Thoracic aorta endothelial cell (primary cell): ENCODE results near the gene TSPYL2. TPM values are rescaled to one million over a fixed set of nuclear protein-coding genes. Genes with fewer than 3 reads are reported as not detected.

Experiments used
- small RNA-seq: library from RNA; depleted of rRNA; stranded (forward); fragments of <200 nt; gene quantifications from one replicate; pipeline ENCODE3, GENCODE V24; 2012
- total RNA-seq: library from RNA; depleted of rRNA; stranded (reverse); fragments of >200 nt; gene quantifications from 2 replicates; pipeline ENCODE4 v1.2.3, GENCODE V29; 2012

The TSPYL2 gene
- total RNA-seq: 6.7 and 7.7 TPM in 2 replicates

DNA sequence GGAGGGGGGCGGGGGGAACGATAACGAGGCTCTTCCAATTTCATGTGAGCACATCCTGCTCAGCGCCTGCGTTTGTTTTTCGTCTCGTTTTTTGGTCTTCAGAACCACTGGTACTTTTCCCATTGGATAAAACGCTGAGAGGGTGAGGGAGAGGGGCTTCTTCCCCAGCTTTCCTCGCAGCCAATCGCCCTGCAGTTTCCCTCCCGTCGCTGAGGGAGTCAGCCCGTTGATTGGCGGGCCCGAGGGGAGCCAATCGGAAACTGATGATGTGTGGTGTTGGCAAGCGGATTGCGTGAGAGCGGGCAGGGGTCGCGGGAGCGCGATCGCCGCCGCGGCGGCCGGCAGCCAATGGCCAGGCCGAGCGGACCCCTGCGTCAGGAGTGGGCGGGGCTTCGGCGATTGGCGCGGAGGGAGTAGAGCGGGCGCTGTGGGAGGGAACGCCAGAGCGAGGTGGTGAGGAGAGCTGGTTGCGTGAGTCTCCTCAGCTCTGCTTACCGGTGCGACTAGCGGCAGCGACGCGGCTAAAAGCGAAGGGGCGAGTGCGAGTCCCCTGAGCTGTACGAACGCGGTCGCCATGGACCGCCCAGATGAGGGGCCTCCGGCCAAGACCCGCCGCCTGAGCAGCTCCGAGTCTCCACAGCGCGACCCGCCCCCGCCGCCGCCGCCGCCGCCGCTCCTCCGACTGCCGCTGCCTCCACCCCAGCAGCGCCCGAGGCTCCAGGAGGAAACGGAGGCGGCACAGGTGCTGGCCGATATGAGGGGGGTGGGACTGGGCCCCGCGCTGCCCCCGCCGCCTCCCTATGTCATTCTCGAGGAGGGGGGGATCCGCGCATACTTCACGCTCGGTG, at the start of gene TSPYL2:
TSPYL2 (plus strand) TSS at position 443 of the 848 bp plus-strand sequence; CDS start at position 575, 132 bp downstream.

DNA sequence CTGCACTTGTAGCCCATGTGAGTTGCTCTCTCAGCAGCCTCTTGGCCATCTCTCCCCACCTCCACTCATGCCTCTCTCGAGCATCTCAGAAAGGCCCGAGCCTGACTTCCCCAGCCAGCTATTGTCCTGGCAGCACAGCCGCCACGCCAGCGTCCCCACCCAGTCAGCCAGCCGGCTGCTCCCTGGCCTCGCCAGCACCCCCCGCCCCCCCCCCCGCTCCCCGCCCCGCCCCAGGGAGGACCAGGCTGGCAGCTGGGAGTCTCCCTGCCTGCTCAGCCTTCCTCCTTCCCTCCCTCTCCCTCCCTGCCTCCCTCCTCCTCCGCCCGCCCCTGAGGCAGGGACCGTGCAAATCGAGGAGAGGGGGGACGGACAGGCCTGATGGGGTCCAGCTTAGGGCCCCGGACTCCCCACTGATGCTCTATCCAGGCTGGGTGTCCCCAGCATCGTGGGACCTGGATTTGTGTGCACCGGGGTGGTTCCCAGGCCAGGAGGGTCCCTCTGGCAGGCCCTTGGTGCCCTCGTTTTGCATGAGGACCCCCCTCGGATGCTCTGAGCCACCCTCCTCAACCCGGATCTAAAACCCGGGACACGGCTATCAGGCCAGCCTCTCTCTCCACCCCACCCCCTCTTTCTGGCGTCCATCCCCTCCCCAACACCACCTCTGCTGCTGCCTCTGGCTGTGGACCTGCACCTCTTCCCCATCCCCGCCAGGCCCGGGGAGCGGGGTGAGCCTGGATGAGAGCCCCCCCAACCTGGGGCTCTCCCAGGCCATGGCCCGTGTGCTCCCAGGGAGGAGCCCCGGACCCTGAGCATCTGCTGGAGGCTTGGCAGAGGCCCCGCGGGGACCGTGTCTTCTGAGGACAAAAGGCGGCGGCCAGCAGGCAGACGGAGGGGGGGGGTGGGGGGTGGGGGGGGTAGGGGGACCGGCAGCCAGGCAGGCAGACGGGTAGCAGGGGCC, 33.7 kb upstream of the TSPYL2 start, which contains the start of gene GPR173:
GPR173 (plus strand) TSS at position 621 of the 958 bp plus-strand sequence. CDS start 27,833 bp downstream, outside the sequence.

DNA sequence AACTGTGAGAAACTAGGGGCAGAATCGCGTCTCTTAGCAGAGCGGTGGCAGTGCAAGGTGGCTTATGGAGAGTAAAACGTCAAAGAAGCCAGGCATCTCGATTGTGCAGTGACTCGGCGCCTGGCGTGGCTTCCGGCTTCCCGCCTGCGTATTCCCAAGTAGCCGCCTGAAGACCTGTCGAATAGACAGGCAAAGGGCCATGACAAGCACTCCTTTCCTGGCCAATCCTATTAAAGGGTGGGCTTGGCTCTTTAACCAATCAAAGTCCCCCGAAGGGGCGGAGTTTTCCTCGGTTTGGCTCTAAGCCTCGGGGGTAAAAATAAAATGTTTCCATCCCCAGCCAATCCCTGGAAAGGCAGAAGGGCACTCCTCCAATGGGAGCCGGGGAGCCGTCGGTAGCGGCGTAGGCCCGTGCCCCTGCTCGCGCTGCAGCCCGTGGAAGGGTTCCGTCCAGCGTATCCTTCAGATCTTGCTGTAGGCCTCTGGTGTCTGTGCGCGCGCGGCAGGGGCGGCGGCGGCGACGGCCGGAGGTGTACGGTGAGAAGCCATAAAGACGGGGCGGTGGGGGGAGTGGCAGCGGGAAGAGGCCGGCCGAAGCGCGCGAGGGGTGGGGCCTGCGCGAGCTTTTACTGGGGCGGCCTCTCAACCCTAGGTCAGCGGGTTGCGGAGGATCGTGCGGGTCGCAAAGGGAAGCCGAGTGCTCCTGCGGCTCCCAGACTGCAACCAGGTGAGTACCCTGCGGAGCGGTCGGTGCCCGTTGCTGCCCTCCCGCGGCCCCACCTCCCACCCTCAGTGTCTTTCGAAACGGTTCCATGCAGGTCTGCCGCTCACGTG, 11.8 kb downstream of the TSPYL2 start, which contains the start of gene KANTR:
KANTR (plus strand) TSS at position 395 of the 834 bp plus-strand sequence. CDS start 30,131 bp downstream, outside the sequence.

Small RNAs within 50 kb of the gene (small RNA-seq; reads per million reads assigned to genes)
- gene AL591212.2: not detected

Other genes starting within 250 kb of the TSPYL2 start
- gene XAGE3, start 214.3 kb upstream of the TSPYL2 start, total RNA-seq: not detected in 2 replicates
- gene FAM156B, start 185.0 kb upstream of the TSPYL2 start, total RNA-seq: 6.5 and 8.2 TPM in 2 replicates
- gene FAM156A, start 123.8 kb upstream of the TSPYL2 start, total RNA-seq: 9.8 and 10.5 TPM in 2 replicates
- 2.8 and 3.2 TPM in 2 replicates for gene GPR173, start 33.6 kb upstream of the TSPYL2 start, total RNA-seq
- gene KANTR, start 11.8 kb downstream of the TSPYL2 start, total RNA-seq: 8.5 and 10.5 TPM in 2 replicates
- gene KDM5C, start 142.8 kb downstream of the TSPYL2 start, total RNA-seq: 79.9 and 119 TPM in 2 replicates
- 6.2 and 6.5 TPM in 2 replicates for gene IQSEC2, start 199.2 kb downstream of the TSPYL2 start, total RNA-seq